ENCODE results near the gene RAB27A. TPM values are rescaled to one million over a fixed set of nuclear protein-coding genes. Genes with fewer than 3 reads are reported as not detected.

Gene RAB27A
- total and polyA plus RNA-seq, 9 of the 15 experiments (the other 6 are each of a cell fraction or from before 2014, with no cell fraction given), result 31.5 to 171 (median 80.4) TPM

DNA sequence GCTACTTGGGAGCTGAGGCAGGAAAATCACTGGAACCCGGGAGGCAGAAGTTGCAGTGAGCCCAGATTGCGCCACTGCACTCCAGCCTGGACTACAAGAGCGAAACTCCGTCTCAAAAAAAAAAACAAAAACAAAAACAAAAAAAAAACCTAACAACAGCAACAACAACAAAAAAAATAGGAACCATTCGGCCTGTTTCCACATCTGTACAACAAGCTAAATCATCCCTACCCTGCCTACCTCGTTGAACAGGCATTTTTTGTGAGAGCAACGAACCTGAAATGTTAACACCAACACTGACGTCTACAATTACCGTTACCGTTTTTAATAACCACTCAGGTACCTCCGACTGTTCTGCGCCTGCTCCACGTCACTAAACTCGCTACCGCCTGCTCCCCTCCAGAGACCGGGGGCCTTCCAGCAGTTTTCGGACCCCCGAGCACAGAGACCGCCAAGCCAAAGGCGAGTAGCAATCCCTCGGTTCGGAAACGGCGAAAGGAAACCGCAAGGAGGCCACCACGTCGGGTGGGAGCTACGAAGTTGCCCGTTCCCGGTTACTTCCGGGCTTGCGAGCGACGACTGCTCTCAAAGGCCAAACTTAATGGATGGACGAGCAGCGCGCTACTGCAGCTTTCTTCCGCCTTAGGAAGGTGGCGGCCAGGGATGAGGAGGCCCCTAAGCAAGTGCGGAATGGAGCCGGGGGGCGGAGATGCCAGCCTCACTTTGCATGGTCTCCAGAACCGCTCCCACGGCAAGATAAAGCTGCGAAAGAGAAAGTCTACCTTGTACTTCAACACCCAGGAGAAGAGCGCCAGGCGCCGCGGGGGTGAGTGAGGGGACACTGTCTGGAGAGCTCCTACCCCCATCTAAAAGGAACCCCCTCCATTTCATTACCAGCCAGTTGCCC lies 29.2 kb upstream of the RAB27A start, which contains the start of the genes PIGB and PIGBOS1 (continued):
- TF ChIP-seq ZNF318 (IDR thresholded peaks at IDR 0.05; ENCODE audit: borderline replicate concordance in 1 of 2, low read depth in 1 of 2) (0 out of 4 replicates have a peak, but pooled peaks of 1 of the 2 experiments have one; percentile 22), HBP1 (CRISPR knock-in tag; IDR thresholded peaks at IDR 0.05) (no peak), STAG1 (CRISPR knock-in tag; IDR thresholded peaks at IDR 0.05; ENCODE audit: borderline replicate concordance) (no peak), SRSF7 (optimal IDR thresholded peaks at IDR 0.05; ENCODE audit: low read depth, low read length) (no peak), ARID2 (IDR thresholded peaks at IDR 0.05) (peak; percentile 55; the same call in 1 of the 2 replicates), BHLHE40 (IDR thresholded peaks at IDR 0.05; ENCODE audit: low read length) (peak; percentile 6; the same call in 1 of the 2 replicates), NONO (IDR thresholded peaks at IDR 0.05; ENCODE audit: low read depth in 2 of 2, low read length in 1 of 2) (no peak), FOXO4 (CRISPR knock-in tag; IDR thresholded peaks at IDR 0.05) (no peak)
- TF ChIP-seq, protein P1, sequence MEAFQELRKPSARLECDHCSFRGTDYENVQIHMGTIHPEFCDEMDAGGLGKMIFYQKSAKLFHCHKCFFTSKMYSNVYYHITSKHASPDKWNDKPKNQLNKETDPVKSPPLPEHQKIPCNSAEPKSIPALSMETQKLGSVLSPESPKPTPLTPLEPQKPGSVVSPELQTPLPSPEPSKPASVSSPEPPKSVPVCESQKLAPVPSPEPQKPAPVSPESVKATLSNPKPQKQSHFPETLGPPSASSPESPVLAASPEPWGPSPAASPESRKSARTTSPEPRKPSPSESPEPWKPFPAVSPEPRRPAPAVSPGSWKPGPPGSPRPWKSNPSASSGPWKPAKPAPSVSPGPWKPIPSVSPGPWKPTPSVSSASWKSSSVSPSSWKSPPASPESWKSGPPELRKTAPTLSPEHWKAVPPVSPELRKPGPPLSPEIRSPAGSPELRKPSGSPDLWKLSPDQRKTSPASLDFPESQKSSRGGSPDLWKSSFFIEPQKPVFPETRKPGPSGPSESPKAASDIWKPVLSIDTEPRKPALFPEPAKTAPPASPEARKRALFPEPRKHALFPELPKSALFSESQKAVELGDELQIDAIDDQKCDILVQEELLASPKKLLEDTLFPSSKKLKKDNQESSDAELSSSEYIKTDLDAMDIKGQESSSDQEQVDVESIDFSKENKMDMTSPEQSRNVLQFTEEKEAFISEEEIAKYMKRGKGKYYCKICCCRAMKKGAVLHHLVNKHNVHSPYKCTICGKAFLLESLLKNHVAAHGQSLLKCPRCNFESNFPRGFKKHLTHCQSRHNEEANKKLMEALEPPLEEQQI (IDR thresholded peaks at IDR 0.05), result no peak; the same call in 1 of the 2 replicates
